Cerebellar nuclear complex (tissue), 1 donor: ENCODE measurements around the gene ZMYM4.

Experiments used
- DNase-seq, 2 experiments: peaks; one replicate each; lab custom pipeline; 2025; lab: John Stamatoyannopoulos, UW

Gene ZMYM4

DNA sequence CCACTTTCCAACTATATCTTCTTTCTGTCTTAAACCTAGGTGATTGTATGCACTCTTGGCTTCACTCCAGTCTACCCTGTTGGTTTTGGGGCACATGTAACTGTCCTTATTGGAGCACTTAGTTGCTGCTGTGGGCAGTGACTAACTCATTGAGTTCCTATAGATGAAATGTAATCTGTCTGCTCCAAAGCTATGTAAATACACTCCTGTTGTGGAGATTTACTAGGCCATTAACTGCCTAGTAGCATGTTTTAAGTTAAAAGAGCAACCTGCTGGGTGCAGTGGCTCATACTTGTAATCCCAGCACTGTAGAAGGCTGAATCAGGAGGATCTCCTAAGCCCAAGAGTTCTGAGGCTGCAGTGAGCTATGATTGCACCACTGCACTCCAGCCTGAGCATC is 137.6 kb downstream of the ZMYM4 start:
- no peak for DNase-seq

- DNase-seq: no peak
These were observed 139.2 kb downstream of the ZMYM4 start for GRCh38 chr1:35407743-35408142.

GRCh38 chr1:35408925-35409324 is 140.4 kb downstream of the ZMYM4 start:
- no peak for DNase-seq

DNA sequence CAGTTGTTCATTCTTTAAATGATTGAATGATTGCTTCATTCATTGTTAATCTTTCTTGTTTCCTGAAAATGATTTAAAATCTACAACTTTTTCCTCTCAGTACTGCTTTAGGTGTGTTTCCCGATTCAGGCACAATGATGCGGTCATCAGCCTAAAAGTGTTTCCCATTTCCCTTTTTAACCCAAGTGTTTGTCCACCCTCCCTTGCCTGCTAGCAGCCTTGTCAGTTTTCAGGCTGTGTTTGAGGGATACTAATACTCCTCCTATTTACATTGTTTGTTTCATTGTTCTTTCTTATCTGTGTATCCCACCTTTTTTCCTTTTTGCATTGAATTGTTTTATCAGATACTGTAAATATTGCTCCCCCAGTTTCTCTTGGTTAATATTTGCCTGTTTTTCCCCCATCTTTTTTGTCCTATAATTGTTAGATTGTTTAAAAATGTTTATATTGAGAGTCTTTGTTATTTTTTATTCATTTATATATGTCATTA is 157.6 kb downstream of the ZMYM4 start:
- no peak for DNase-seq

DNA sequence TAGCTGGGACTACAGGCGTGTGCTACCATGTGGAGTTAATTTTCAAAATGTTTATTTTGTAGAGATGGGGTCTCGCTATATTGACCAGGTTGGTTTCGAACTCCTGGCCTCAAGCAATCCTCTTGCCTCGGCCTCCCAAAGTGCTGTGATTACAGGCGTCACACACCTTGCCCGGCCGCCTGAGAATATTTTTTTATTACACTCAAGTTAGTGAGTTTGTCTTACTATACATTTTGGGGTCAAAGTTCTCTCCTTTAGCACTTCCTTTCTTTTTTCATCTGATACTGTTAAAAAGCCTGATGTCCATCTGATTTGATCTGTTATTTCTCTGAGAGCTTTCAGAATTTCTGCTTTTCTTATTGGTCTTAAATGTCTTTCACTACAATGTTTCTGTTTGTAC is 159.9 kb downstream of the ZMYM4 start:
- no peak for DNase-seq

DNA sequence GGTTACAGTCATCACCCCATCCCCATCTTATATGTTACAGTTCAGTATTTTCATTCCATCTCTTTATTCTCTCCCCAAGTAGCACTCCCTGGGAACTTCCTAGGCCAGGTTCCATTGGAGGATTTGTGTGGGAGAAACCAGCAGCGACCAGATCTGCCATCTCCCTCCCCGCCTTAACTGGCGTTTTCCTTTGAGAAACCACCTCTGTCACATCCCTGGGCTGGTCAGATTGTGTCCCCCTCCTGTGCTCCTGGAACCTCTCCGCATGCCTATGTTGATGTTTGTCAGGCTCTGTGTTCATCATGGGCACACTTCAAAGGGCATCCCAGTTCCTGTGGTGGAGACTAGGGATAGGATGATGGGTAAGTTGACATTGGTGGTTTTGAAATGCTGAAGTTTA is 162.3 kb downstream of the ZMYM4 start:
- no peak for DNase-seq

DNA sequence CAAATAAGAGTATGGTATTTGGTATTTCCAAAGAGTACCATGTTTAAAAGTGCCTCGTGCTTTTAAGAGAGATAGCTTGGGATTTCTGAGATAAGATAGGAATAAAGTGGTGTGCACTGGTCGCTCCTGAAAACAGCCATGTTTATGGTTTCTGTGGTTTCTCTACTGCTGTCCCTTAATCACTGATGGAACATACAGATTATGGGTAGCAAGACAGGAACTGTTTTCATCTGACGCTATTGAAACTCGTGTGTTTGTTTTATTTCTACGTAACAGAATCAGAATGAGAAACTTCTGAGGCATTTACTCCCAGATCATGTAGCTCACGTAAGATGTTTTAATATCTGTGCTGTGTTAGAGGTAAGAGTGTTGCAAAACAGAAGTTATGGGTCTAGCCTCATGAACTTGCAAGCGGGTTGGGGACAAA is 162.7 kb downstream of the ZMYM4 start:
- DNase-seq: no peak

- DNase-seq: no peak
These were observed 163.7 kb downstream of the ZMYM4 start for GRCh38 chr1:35432231-35432630.

- no peak for DNase-seq
These were observed 165.2 kb downstream of the ZMYM4 start for GRCh38 chr1:35433714-35434113.

- no peak for DNase-seq
These were observed 166.2 kb downstream of the ZMYM4 start for GRCh38 chr1:35434703-35435102.

DNA sequence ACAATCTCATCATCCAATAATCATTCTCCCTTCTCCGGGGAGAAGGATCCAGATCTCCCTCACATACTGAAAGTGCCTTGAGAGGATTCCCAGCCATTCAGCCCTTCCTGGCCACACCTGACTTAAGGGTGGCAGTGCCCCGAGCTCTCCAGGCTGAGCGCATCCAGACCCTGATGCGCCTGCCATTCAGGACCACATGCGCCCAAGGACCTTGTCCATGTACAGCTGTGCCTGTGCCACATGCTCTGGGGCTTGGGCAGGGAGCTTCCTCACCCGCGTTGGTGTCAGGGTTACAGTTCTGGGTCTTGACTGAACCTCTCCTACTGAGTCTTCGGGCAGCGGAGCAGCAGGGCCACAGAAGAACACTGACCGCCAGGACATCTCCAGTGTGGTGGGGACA is 167.6 kb downstream of the ZMYM4 start:
- DNase-seq: no peak

DNA sequence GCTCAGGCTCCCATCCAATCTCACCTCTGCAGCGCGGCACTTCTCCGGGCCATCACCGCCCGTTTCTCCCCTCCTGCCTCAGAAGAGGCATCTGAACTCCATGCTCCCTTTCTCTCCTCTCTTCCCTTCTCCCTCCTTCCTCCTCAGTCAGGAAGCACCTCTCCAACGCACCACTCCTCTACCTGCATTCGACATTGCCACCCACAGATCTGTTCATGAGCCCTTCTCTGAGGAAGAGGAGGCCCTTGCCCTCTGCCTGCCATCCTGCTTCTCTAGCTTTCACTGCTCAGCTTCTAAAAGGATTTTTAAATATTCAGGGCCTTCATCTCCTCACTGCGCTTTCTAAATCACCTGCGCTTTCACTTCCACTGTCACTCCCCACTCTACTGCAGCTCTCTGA is 168.7 kb downstream of the ZMYM4 start:
- DNase-seq: no peak

- DNase-seq: no peak
These were observed 171.1 kb downstream of the ZMYM4 start for GRCh38 chr1:35439626-35440025.

GRCh38 chr1:35441926-35442579 is 173.5 kb downstream of the ZMYM4 start:
- no peak for DNase-seq

GRCh38 chr1:35442734-35443133 is 174.2 kb downstream of the ZMYM4 start:
- DNase-seq: no peak

- no peak for DNase-seq
These were observed 175.4 kb downstream of the ZMYM4 start for GRCh38 chr1:35443768-35444518.

DNA sequence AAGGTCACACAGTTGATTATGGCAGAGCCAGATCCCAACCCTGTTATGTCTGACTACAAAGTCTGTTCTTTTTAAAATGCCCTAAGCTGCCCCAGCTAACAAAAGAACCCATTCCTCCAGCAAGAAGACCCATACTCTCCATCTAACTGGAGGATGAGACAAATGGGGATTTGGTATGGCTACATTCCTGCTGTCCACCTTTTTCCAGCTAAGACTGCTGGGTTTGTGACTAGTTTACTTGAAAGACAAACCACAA is 175.9 kb downstream of the ZMYM4 start:
- no peak for DNase-seq

- DNase-seq: no peak
These were observed 178.8 kb downstream of the ZMYM4 start for GRCh38 chr1:35447278-35447677.

DNA sequence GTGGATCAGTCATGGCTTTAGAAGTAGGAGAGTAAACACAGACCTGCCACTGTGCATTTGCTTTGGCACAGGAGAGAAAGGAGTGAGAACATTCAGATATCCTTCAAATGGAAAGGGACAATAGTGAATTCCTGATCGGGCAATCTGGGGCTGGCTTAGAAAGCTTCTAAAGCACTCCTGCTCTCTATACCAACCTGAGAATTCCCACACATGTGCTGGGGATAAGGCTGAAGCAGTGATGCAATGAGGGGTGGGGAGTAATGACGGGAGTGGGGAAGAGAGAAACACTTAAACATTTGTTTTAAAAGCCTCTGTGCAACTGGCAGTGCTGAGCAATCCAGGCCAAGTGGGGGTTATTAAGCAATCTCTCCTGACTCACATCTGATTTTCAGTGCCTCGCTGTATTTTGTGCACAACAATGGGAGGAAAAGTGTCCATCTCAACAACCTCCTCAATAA is 179.9 kb downstream of the ZMYM4 start:
- DNase-seq: no peak

DNA sequence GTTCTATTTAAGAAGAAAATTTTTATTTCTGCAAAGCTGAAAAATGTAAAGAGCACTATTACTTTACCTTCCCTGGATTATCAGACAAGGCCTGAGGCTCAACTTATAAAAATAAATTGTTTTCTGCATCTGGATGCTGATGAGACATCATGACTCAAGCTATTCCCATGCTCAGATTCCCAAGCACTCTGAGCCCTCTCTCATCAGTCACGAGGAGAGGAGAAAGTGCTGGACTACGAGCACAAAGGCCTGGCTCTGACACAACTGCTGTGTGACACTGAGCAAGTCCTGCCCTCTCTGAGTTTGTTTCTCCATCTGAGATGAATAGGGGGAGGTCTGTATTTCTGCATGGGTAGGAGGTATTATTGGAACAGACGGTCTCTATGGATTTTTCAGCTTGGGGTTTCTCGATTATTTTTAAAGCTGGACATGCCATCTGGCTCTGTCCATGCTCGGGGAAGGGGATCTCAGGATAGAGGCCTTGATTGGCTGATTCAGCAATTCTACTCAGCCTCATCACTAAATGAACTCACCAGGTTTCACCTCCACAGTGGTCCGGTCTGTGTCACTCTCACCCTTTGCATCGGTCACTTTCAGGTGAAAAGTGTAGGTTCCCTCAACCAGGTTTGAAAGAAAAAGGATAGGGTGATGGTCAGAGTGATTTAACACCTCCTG is 181.0 kb downstream of the ZMYM4 start:
- no peak for DNase-seq

GRCh38 chr1:35451125-35451528 is 182.6 kb downstream of the ZMYM4 start:
- peak in 1 of 2 experiments; percentile 28 for DNase-seq

DNA sequence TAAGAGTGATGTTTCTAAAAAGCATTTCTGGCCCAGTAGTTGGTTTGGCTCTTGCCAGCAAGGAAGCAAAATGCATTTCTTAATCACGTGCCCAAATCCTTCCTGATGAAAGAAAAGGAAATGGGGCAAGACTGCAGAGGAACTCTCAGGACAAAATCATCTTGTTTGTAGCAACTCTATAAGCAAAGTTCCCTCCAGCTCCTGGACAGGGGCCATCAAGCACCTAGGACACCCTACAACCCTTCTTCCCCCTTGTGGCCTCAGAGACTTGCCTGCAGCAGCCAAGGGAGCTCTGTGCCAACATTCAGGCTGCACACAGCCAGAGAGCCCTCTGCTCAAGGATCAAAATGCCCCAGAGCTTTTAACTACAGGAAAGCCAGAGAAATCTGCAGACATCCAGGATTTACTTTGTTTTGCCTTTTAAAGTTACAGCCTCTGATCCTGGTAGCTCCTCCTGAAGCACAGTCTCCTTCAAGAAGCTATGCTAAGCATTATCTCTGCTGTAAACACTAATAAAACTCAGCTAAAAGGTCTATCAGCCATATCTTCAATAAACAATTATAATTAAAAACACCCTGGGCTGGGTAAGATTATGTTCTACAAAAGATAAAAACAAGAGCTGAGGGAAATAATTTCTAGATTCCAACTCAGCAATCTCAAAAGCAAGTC is 183.7 kb downstream of the ZMYM4 start:
- DNase-seq: no peak

- no peak for DNase-seq
These were observed 184.5 kb downstream of the ZMYM4 start for GRCh38 chr1:35453031-35453430.
